OCI-LY1 (cell line): Measurements from ENCODE around the gene NABP1.

Source experiments
- EZH2 ChIP-seq: fragments of 200-600 bp; sonication (generic), shearing (Covaris generic); IDR thresholded peaks from 2 replicates; pipeline ENCODE4 v1.8.0; 2017; ENCODE audit warnings: borderline replicate concordance, mixed run types, mild to moderate bottlenecking, antibody characterized with exemption, low read length, moderate library complexity, mixed read lengths
- TF ChIP-seq, protein P1 (sequence below): fragments of 200-600 bp; sonication (generic), shearing (Covaris generic); IDR thresholded peaks from 2 replicates; pipeline ENCODE4 v1.5.1; 2017; ENCODE audit warnings: mild to moderate bottlenecking, antibody characterized with exemption, low read length, moderate library complexity, mixed read lengths

DNA sequence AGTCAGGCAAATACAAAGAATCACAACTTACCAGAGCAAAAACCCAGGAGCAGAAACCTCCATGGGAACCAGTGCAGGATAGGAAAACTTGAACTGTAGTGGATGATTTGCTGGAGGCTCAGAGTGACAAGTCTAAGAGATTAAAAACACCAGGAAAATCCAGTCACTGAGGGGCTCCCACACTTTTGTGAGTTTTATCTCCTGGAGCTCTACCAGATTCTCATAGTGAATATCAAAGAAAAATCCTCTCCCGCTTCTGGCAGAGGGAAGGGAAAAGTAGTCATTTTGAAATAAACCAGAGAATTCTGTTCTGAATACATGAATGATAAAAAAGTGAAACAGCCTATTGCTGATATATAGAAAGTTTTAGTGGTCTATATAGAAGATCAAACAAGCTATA lies 23.1 kb downstream of the NABP1 start:
- TF ChIP-seq, protein P1, sequence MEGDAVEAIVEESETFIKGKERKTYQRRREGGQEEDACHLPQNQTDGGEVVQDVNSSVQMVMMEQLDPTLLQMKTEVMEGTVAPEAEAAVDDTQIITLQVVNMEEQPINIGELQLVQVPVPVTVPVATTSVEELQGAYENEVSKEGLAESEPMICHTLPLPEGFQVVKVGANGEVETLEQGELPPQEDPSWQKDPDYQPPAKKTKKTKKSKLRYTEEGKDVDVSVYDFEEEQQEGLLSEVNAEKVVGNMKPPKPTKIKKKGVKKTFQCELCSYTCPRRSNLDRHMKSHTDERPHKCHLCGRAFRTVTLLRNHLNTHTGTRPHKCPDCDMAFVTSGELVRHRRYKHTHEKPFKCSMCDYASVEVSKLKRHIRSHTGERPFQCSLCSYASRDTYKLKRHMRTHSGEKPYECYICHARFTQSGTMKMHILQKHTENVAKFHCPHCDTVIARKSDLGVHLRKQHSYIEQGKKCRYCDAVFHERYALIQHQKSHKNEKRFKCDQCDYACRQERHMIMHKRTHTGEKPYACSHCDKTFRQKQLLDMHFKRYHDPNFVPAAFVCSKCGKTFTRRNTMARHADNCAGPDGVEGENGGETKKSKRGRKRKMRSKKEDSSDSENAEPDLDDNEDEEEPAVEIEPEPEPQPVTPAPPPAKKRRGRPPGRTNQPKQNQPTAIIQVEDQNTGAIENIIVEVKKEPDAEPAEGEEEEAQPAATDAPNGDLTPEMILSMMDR, result no peak
- no peak for TF ChIP-seq EZH2
